Measurements from ENCODE around the gene PRKN. TPM values are rescaled to one million over a fixed set of nuclear protein-coding genes. Genes with fewer than 3 reads are reported as not detected.

The PRKN gene
- total and polyA plus RNA-seq, 9 of the 15 experiments (the other 6 are each of a cell fraction or from before 2014, with no cell fraction given) = 0.03 to 0.96 (median 0.15) TPM; not detected in 2

- 3% methylated on average over 3 of the region's 3 CpGs for WGBS (ENCODE audit: insufficient coverage, low coverage, missing lambda C conversion rate)
- H3K4me2 ChIP-seq (ENCODE audit: insufficient read depth, low read length) = no peak overlapping the region
- POLR2A ChIA-PET = interaction anchor here (0.6 to 0.7 kb wide), 2 partner anchors 17 to 53 kb away, joined by 3 read pairs; no protein-coding TSS in a partner anchor
- H3K27ac ChIP-seq (ENCODE audit: extremely low read depth, low read depth, low read length) = no peak overlapping the region
- no peaks in the 10 kb centered on the region for H3K9me1 ChIP-seq (ENCODE audit: control insufficient read depth, insufficient read depth, low read length)
- H4K20me1 ChIP-seq (replicated peaks; ENCODE audit: control insufficient read depth, insufficient read depth, low read length) = no peaks in the 10 kb centered on the region
- H3K36me3 ChIP-seq (ENCODE audit: control insufficient read depth, insufficient read depth, low read length) = no peaks in the 10 kb centered on the region
- H3K79me2 ChIP-seq (ENCODE audit: control insufficient read depth, insufficient read depth, low read length) = no peaks in the 10 kb centered on the region
- CTCF ChIA-PET (ENCODE audit: low intra/inter-chr PET ratio) = no interaction called here
- FAIRE-seq (no peak), DNase-seq (ENCODE audit: extremely low read depth in 1 of 4, low spot score in 3 of 4) (no peak), ATAC-seq (no peak)
- no peaks in the 10 kb centered on the region for H3K4me1 ChIP-seq (replicated peaks in 1 of 2; ENCODE audit: control insufficient read depth in 2 of 2, insufficient read depth in 2 of 2, low read length in 2 of 2)
- H3K4me3 ChIP-seq = no peak overlapping the region
- intact Hi-C loops (cut with micrococcal nuclease) (no loop called here), in situ Hi-C loops (cut with MboI) (no loop called here)
- H3K9me3 ChIP-seq (replicated peaks; ENCODE audit: control insufficient read depth, insufficient read depth, low read depth, low read length) = no peaks in the 10 kb centered on the region; the same call in 1 of the 2 replicates
- TF ChIP-seq ZNF592 (IDR thresholded peaks at IDR 0.05) (no peak), RBM39 (optimal IDR thresholded peaks at IDR 0.05; ENCODE audit: low read depth, low read length) (no peak), ZNF212 (CRISPR knock-in tag; IDR thresholded peaks at IDR 0.05) (no peak), MECOM (CRISPR knock-in tag; IDR thresholded peaks at IDR 0.05) (no peak), ATF4 (CRISPR knock-in tag; IDR thresholded peaks at IDR 0.05) (no peak), PHTF2 (CRISPR knock-in tag; IDR thresholded peaks at IDR 0.05) (no peak), PTTG1 (tag; IDR thresholded peaks at IDR 0.05; ENCODE audit: low read depth) (no peak), SPI1 (IDR thresholded peaks at IDR 0.05; ENCODE audit: borderline replicate concordance, low read depth, low read length) (no peak), ZFP91 (CRISPR knock-in tag; IDR thresholded peaks at IDR 0.05) (no peak), RB1 (IDR thresholded peaks at IDR 0.05; ENCODE audit: low read depth) (no peak), NUFIP1 (IDR thresholded peaks at IDR 0.05; ENCODE audit: partially characterized antibody) (no peak)
- H3K27me3 ChIP-seq (ENCODE audit: control insufficient read depth in 2 of 2, insufficient read depth in 2 of 2, low read length in 2 of 2) = no peaks in the 10 kb centered on the region
- no peak overlapping the region for H2AFZ ChIP-seq (ENCODE audit: low read depth, low read length)
- no peak overlapping the region for H3K9ac ChIP-seq (ENCODE audit: insufficient read depth in 1 of 2, low read depth in 2 of 2, low read length in 2 of 2)
- BruUV-seq (replicated peaks) = no TSS peak
Observed at GRCh38 chr6:162389343-162390085, 338.1 kb downstream of the PRKN start.
